ENCODE measurements around the gene LSAMP.
"Not testable (repeated sequence)": the region's sequence is repeated elsewhere in the genome, so short reads cannot be mapped to it uniquely, and the experiment has no call there.

The LSAMP gene

DNA sequence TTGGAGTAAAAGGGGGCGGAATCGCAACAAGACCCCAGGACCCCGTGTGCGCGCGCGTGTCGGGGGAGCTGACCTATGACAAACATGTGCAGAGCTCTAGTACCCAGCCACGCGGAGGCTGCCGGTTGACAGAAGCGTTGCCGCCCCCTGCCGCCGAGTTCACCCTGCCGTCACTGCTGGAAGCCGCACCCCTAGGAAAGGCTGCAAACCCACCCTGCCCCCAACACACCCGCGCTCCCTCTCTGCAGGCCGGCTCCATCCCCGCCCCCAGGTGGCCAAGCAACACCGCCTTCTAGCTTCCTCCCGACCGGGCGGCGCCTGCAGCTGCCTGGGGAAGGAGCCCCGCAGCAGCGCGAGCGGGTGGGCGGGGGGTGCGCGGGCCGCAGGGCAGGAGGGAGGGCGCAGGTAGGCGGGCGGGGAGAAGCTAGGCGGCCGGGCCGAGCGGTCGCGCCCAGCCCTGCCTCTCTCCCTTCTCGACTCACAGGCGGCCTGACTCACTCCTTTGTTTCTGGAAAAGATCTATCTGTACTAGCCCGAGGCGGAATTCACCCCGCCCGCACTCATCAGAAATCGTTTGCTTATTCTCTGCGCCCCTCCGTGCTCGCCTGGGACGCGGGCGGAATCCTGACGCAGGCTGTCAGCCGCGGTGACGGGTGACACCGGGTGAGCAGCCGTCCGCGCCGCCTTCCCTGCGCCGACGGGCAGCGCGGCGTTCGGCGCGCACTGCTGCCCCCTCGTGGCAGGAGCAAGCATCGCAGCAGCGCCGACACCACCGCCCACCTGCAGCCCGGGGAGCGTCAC lies 661.1 kb downstream of the LSAMP start:
- peak; percentile 98 for DNase-seq

DNA sequence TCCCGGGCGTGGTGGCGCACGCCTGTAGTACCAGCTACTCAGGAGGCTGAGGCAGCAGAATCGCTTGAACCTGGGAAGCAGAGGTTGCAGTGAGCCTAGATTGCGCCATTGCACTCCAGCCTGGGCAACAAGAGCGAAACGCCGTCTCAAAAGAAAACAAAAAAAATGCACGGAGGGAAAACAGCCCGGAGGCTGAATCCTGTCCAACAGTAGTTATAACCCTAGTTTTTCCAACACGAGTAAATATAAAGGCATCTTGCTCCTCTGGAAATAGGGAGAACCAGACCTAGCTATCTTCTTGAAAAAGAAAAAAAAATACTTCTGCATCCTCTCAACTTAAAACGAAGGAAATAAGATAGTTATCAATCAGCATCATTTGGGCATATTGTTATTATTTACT lies 661.9 kb downstream of the LSAMP start:
- not testable (repeated sequence) for DNase-seq

DNA sequence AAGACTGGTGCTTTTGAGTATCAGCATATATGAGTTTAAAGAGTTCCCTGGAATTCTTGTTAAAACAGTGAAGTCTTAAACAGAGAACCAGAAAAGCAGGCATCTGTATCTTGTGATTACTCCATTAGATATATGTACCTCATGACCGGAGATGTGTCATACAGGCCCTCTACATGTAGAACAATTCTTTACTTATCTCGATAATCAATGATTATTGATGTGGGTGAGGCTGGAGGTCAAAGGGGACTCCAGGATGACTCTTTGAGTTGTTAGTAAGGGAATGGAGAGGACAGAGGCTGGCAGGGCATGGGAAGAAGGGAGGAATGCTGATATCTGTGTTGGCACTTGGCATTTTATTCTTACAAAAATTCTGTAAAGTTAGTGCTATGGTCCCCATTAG lies 666.3 kb downstream of the LSAMP start:
- DNase-seq: no peak

DNA sequence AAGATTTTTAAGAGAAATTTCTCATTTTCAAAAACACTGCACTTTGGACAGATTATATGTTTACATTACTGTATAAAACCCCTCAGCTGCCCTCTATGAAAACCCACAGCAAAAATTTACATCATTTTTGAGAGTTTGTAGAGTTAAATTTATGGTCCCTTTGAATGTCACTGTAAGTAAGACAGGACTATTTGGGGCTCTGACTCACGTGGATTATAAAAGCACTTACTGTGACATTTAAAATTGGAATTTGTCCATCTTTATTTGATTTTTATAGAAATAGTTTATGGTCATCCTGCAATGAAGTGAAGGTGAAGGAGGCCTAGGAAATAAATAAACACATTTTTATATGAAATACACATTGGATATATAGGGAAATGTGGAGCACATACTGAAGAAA lies 672.3 kb downstream of the LSAMP start:
- DNase-seq: no peak

DNA sequence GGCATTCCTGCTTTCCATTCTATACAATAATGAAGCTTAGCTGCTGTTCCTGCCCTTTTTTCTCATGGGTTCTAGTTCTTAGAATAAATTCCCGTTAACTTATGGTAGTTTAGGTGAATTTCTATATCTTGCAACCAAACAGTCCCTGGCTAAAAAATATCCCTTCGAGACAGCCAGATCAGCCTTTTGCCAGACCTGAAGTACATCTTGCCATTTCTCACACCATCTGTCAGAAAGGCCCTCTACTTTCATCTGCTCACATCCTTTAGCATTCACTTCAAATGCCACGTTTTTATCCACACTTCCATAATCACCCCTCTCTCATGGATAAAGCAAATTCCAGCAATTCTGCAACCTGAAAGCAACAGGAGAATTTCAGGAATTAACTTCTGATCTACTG lies 676.6 kb downstream of the LSAMP start:
- DNase-seq: no peak

DNA sequence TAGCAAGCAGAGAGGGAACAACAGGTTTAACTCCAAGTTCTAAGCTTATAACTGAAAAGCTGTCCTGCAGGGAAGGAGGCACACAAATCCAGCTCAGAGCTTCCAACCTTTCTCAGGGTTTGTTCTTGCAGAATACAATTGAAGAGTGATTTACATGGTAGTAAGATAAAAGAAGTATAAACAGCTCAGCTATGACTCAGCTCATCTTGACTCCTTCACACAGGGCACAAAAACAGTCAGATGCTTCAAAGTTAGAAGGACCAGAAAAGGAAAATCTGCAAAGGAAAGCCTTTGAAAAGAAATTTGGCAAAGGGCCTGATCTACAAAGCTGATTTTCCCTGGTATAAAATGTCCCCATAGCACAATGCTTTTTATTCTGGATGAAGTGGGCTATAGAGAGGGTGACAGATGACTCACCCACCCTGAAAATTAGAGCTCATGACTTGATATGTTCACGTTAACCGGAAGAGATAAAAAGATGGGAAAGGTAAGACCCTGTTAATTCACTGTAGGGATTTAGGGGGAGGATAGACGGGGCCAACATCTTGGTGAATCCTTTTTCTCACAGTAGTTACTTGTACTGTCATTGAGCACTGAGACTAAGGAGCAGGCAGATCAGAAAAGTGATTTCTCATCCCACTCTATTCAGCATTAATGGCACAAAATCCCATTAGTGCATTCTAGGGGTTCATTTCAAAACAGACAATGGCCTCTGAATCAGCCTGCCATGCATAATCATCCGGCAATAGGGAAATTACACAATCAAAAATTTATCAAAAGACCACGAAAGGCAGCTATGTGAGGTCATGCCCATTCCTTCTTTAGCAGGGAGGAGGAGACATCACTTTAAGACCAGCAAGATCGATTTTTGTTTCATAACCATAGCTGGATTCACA lies 678.5 kb downstream of the LSAMP start:
- no peak for DNase-seq

DNA sequence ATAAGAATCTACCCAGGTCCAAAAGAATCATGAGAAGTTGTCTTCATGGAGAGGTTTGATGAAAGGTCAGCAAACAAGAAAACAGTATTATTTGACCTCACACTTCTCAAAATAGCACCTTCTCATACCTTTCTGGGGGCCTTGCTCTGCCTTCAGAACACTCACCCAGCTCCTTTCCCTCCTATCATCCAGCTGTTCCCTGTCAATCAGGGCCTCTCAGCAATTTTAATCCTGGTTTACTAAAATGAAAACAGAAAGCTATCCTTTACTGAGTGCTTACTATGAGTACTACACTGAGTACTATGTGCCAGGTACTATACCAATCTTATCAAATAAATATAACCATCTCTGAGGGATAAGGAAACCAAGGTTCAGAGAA lies 683.4 kb downstream of the LSAMP start:
- no peak for DNase-seq

DNA sequence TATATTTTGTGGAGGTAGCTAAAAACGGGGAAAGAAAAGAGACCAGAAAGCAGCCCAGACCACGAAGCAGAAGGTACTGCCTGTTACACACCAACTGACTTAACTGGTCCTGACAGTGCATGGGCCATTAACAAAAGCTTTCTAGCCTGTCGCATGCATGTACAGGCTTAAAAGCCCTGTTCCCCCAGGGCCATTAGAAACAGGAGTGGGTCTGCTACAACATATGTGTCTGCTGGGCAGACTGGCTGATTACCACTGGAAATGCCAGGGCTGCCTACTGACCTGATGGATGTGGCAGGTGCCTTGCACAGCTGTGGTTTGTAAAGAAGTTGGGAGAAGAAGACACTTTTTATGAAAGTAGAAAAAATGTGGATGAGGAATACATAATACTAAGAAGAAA lies 684.6 kb downstream of the LSAMP start:
- no peak for DNase-seq

DNA sequence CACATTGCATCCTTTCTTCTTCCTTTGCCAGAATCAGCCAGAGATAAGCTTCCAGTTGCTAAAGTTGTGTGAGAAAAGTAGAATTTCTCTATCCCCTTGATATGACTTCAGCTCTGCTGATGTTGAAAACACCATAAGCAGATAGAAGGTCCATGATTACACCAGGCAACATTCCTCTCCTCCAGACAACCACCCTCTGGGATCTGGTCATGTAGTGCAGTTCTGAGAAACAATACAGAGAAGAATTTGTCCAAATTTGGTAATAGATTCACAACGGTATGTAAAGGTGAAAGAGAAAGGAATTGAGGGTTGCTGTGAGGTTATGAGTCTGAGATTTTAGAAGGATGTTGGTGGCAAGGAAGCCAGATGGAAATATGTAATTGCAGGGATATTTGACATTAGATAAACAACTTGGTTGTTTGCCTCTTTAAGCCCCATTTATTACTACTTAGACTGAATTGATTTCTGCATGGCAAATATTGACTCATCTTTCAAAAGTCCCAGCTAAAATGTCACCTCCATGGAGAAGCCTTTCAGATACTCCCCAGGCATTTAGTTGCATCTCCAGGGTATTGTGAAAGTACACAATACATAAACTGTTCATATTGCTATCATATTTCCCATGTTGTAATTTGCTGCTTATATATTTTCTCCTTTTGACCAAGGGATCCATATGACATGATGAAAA lies 687.1 kb downstream of the LSAMP start:
- DNase-seq: peak; percentile 75

DNA sequence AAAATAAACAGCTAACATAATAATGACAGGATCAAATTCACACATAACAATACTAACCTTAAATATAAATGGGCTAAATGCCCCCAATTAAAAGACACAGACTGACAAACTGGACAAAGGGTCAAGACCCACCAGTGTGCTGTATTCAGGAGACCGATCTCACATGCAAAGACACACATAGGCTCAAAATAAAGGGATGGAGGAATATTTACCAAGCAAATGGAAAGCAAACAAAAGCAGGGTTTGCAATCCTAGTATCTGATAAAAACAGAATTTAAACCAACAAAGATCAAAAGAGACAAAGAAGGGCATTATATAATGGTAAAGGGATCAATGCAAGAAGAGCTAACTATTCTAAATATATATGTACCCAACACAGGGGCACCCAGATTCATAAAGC lies 692.3 kb downstream of the LSAMP start:
- DNase-seq: peak; percentile 13
